ENCODE data around the gene ZFP28. TPM values are rescaled to one million over a fixed set of nuclear protein-coding genes. Genes with fewer than 3 reads are reported as not detected.

The ZFP28 gene
- 8.2 TPM for total RNA-seq

GRCh38 chr19:56538761-56539263 lies at the start of gene ZFP28:
TSS of gene ZFP28 (plus strand) at chr19:56538948. CDS start at chr19:56539019, 71 bp downstream.
- DNase-seq = peak; percentile 72

- DNase-seq = no peak
Observed at GRCh38 chr19:56491399-56491798, 47.3 kb upstream of the ZFP28 start.

- no peak for DNase-seq
Observed at GRCh38 chr19:56504581-56504980, 34.2 kb upstream of the ZFP28 start.

GRCh38 chr19:56507446-56508289 lies 31.1 kb upstream of the ZFP28 start, which contains the start of gene ZNF471:
TSS of gene ZNF471 (plus strand) at chr19:56507855. CDS start at chr19:56511572, 3,717 bp downstream.
- DNase-seq = peak; percentile 99

- no peak for DNase-seq
Observed at GRCh38 chr19:56508290-56508778, 30.4 kb upstream of the ZFP28 start.

GRCh38 chr19:56525214-56525860 lies 13.4 kb upstream of the ZFP28 start:
- DNase-seq = no peak

GRCh38 chr19:56537442-56537841 lies 1.3 kb upstream of the ZFP28 start:
- DNase-seq = no peak

GRCh38 chr19:56538254-56538760 lies 441 bp upstream of the ZFP28 start:
- DNase-seq = peak; percentile 88

- no peak for DNase-seq
Observed at GRCh38 chr19:56543776-56544175, 5.0 kb downstream of the ZFP28 start.

GRCh38 chr19:56547535-56547934 lies 8.8 kb downstream of the ZFP28 start:
- no peak for DNase-seq

- DNase-seq = no peak
Observed at GRCh38 chr19:56554272-56554869, 15.6 kb downstream of the ZFP28 start.

GRCh38 chr19:56562766-56563165 lies 24.0 kb downstream of the ZFP28 start:
- DNase-seq = no peak

GRCh38 chr19:56566904-56567273 lies 28.1 kb downstream of the ZFP28 start:
- no peak for DNase-seq

- peak; percentile 87 for DNase-seq
Observed at GRCh38 chr19:56567274-56568120, 28.7 kb downstream of the ZFP28 start, which contains the start of gene ZNF470. TSS of gene ZNF470 (plus strand) at chr19:56567468. CDS start at chr19:56570312, 2,844 bp downstream.

GRCh38 chr19:56572589-56572988 lies 33.8 kb downstream of the ZFP28 start:
- DNase-seq = no peak

- DNase-seq = no peak
Observed at GRCh38 chr19:56573914-56574313, 35.2 kb downstream of the ZFP28 start.

- DNase-seq = no peak
Observed at GRCh38 chr19:56577719-56578602, 39.2 kb downstream of the ZFP28 start.

- DNase-seq = no peak
Observed at GRCh38 chr19:56594446-56594782, 55.7 kb downstream of the ZFP28 start.

- peak; percentile 75 for DNase-seq
Observed at GRCh38 chr19:56594783-56595547, 56.2 kb downstream of the ZFP28 start, which contains the start of gene ZNF71. TSS of gene ZNF71 (plus strand) at chr19:56595302. CDS start at chr19:56601559, 6,257 bp downstream.

GRCh38 chr19:56595548-56595899 lies 56.8 kb downstream of the ZFP28 start:
- no peak for DNase-seq

All from skin of body (tissue), 2 donors.